H9 (cell line): ENCODE data around the gene NALCN. TPM values are rescaled to one million over a fixed set of nuclear protein-coding genes. Genes with fewer than 3 reads are reported as not detected.

Experiments
- DNase-seq: peaks from one replicate; pipeline ENCODE4 v3.0.0-alpha.2; 2017
- H2AFZ ChIP-seq: one replicate; pipeline ENCODE4 v1.6.1; 2013; ENCODE audit warnings: mild to moderate bottlenecking, low read length, control low read depth, moderate library complexity
- H2AK5ac ChIP-seq: 2 replicates; pipeline ENCODE4 v1.6.1; 2013; ENCODE audit warnings: low read length, control low read depth, mixed read lengths; ENCODE audit not compliant: insufficient read length
- H2BK120ac ChIP-seq: one replicate; pipeline ENCODE4 v1.6.1; 2013; ENCODE audit warnings: low read depth, mild to moderate bottlenecking, low read length, control low read depth, inconsistent platforms; ENCODE audit not compliant: poor library complexity, severe bottlenecking
- H2BK12ac ChIP-seq: 2 replicates; pipeline ENCODE4 v1.6.1; 2013; ENCODE audit warnings: low read length, control low read depth, mixed read lengths, low read depth; ENCODE audit not compliant: insufficient read length
- H2BK15ac ChIP-seq: 2 replicates; pipeline ENCODE4 v1.6.1; 2013; ENCODE audit warnings: low read depth, low read length, control low read depth
- H2BK20ac ChIP-seq: one replicate; pipeline ENCODE4 v1.6.1; 2013; ENCODE audit warnings: low read depth, mild to moderate bottlenecking, low read length, control low read depth, inconsistent platforms; ENCODE audit not compliant: poor library complexity, severe bottlenecking
- H2BK5ac ChIP-seq: 2 replicates; pipeline ENCODE4 v1.6.1; 2013; ENCODE audit warnings: low read length, control low read depth, mixed read lengths; ENCODE audit not compliant: insufficient read length
- H3K14ac ChIP-seq: 2 replicates; pipeline ENCODE4 v1.6.1; 2013; ENCODE audit warnings: low read length, control low read depth; ENCODE audit not compliant: insufficient read depth
- H3K18ac ChIP-seq: 2 replicates; pipeline ENCODE4 v1.6.1; 2013; ENCODE audit warnings: low read depth, mild to moderate bottlenecking, mixed read lengths, low read length, control low read depth; ENCODE audit not compliant: insufficient read length
- H3K23ac ChIP-seq: 2 replicates; pipeline ENCODE4 v1.6.1; 2013; ENCODE audit warnings: low read length, control low read depth, mixed read lengths, low read depth; ENCODE audit not compliant: insufficient read length
- H3K23me2 ChIP-seq: 2 replicates; pipeline ENCODE4 v1.6.1; 2013; ENCODE audit warnings: low read depth, mild to moderate bottlenecking, mixed read lengths, low read length, control low read depth; ENCODE audit not compliant: insufficient read length, poor library complexity, severe bottlenecking
- H3K27ac ChIP-seq: 2 replicates; pipeline ENCODE4 v1.5.1; 2013; ENCODE audit warnings: low read length, control low read depth, mixed read lengths, low read depth; ENCODE audit not compliant: insufficient read length
- H3K27me3 ChIP-seq: 2 replicates; pipeline ENCODE4 v1.6.1; 2013; ENCODE audit warnings: low read length, control low read depth, inconsistent platforms; ENCODE audit not compliant: insufficient read depth
- H3K4ac ChIP-seq: 2 replicates; pipeline ENCODE4 v1.6.1; 2013; ENCODE audit warnings: low read depth, mild to moderate bottlenecking, control low read depth, inconsistent platforms, low read length, moderate library complexity
- H3K4me1 ChIP-seq: 2 replicates; pipeline ENCODE4 v1.6.1; 2013; ENCODE audit warnings: low read length, control low read depth, inconsistent platforms; ENCODE audit not compliant: insufficient read depth
- H3K4me2 ChIP-seq: 2 replicates; pipeline ENCODE4 v1.6.1; 2013; ENCODE audit warnings: low read length, control low read depth, mixed read lengths; ENCODE audit not compliant: insufficient read length, insufficient read depth
- H3K56ac ChIP-seq: 2 replicates; pipeline ENCODE4 v1.6.1; 2013; ENCODE audit warnings: low read depth, mild to moderate bottlenecking, mixed read lengths, low read length, control low read depth; ENCODE audit not compliant: insufficient read length
- H3K79me1 ChIP-seq: 2 replicates; pipeline ENCODE4 v1.6.1; 2013; ENCODE audit warnings: low read depth, mild to moderate bottlenecking, moderate library complexity, low read length, control low read depth, inconsistent platforms; ENCODE audit not compliant: insufficient read depth, poor library complexity, severe bottlenecking
- H3K79me2 ChIP-seq: 2 replicates; pipeline ENCODE4 v1.6.1; 2013; ENCODE audit warnings: low read length, control low read depth, inconsistent platforms; ENCODE audit not compliant: insufficient read depth
- H3K9ac ChIP-seq: 2 replicates; pipeline ENCODE4 v1.6.1; 2013; ENCODE audit warnings: low read length, control low read depth, mixed read lengths; ENCODE audit not compliant: insufficient read length; ENCODE audit errors: extremely low read depth
- H3K9me3 ChIP-seq: one replicate; pipeline ENCODE4 v1.6.1; 2013; ENCODE audit warnings: low read depth, low read length, inconsistent platforms; ENCODE audit not compliant: control insufficient read depth
- H3T11ph ChIP-seq: one replicate; pipeline ENCODE4 v1.6.1; 2013; ENCODE audit warnings: mild to moderate bottlenecking, low read length, control low read depth, inconsistent platforms
- H4K20me1 ChIP-seq: one replicate; pipeline ENCODE4 v1.6.1; 2013; ENCODE audit not compliant: control insufficient read depth, insufficient read length, insufficient read depth
- H4K5ac ChIP-seq: 2 replicates; pipeline ENCODE4 v1.6.1; 2013; ENCODE audit warnings: low read depth, mild to moderate bottlenecking, mixed read lengths, low read length, control low read depth; ENCODE audit not compliant: insufficient read length
- H4K8ac ChIP-seq: replicated peaks from 2 replicates; pipeline ENCODE4 v1.6.1; 2013; ENCODE audit warnings: low read length, control low read depth, mixed read lengths, low read depth; ENCODE audit not compliant: insufficient read length
- H4K91ac ChIP-seq: 2 replicates; pipeline ENCODE4 v1.6.1; 2013; ENCODE audit warnings: low read depth, mild to moderate bottlenecking, moderate library complexity, mixed read lengths, low read length, control low read depth; ENCODE audit not compliant: insufficient read length
- H3K27ac Mint-ChIP-seq, 3 experiments: 2 replicates in 2 of 3; 3 replicates in 1 of 3; pipeline ENCODE4 v1.8.0; 2020 to 2021; ENCODE audit warnings: mixed read lengths in 3 of 3, mild to moderate bottlenecking in 1 of 3, moderate library complexity in 1 of 3
- H3K27me3 Mint-ChIP-seq: 2 replicates; pipeline ENCODE4 v1.8.0; 2021; ENCODE audit warnings: low read depth, mild to moderate bottlenecking, moderate library complexity, mixed read lengths
- H3K36me3 Mint-ChIP-seq, 3 experiments: 2 replicates in 2 of 3; 3 replicates in 1 of 3; pipeline ENCODE4 v1.8.0; 2020 to 2021; ENCODE audit warnings: low read depth in 3 of 3, mixed read lengths in 3 of 3; ENCODE audit not compliant: insufficient read depth in 1 of 3
- H3K4me1 Mint-ChIP-seq, 2 experiments: 2 replicates each; pipeline ENCODE4 v1.8.0; 2020; ENCODE audit warnings: mixed read lengths in 2 of 2
- H3K4me3 Mint-ChIP-seq, 2 experiments: 2 replicates in 1 of 2; 3 replicates in 1 of 2; pipeline ENCODE4 v1.8.0; 2020 to 2021; ENCODE audit warnings: mild to moderate bottlenecking in 2 of 2, mixed read lengths in 2 of 2, moderate library complexity in 1 of 2
- H3K9me3 Mint-ChIP-seq, 2 experiments: 2 replicates in 1 of 2; 3 replicates in 1 of 2; pipeline ENCODE4 v1.8.0; 2020; ENCODE audit warnings: mild to moderate bottlenecking in 2 of 2, mixed read lengths in 2 of 2, moderate library complexity in 1 of 2
- WGBS: extraction: QIAGEN DNeasy Blood & Tissue Kit; methylation state at CpG from one replicate; pipeline ENCODE4 v1.1.7; 2013; ENCODE audit warnings: missing lambda C conversion rate, low lambda C conversion rate, mixed read lengths; ENCODE audit not compliant: insufficient read length; ENCODE audit errors: extremely low coverage; 5-methylcytosine and 5-hydroxymethylcytosine counted together
- total RNA-seq: library from RNA; stranded (reverse); gene quantifications from 2 replicates; pipeline ENCODE4 v1.2.1, GENCODE V29; 2021
- TF ChIP-seq, protein P1 (sequence below): fragments of 200-600 bp; sonication (generic); conservative IDR thresholded peaks from 3 replicates; pipeline ENCODE4 v1.8.0; 2021; ENCODE audit warnings: antibody characterized with exemption, mild to moderate bottlenecking

The NALCN gene
- total RNA-seq, 1 experiment from 2014 or later = 0.09 TPM

GRCh38 chr13:101264931-101265330, 151.4 kb downstream of the NALCN start:
- no peak overlapping the region for H3K4ac ChIP-seq
- no peaks in the 10 kb centered on the region for H3K9me3 Mint-ChIP-seq
- H3T11ph ChIP-seq = no peak overlapping the region
- no peak overlapping the region for H2BK5ac ChIP-seq
- no peak overlapping the region for H3K27ac Mint-ChIP-seq
- H3K79me1 ChIP-seq = no peaks in the 10 kb centered on the region
- H4K8ac ChIP-seq = no peak overlapping the region
- no peaks in the 10 kb centered on the region for H3K9me3 ChIP-seq
- no peak overlapping the region for H3K9ac ChIP-seq
- no peak overlapping the region for H2BK12ac ChIP-seq
- no peak overlapping the region for H4K5ac ChIP-seq
- H3K14ac ChIP-seq = no peak overlapping the region
- no peak overlapping the region for H3K4me2 ChIP-seq
- no peak overlapping the region for H3K18ac ChIP-seq
- TF ChIP-seq, protein P1, sequence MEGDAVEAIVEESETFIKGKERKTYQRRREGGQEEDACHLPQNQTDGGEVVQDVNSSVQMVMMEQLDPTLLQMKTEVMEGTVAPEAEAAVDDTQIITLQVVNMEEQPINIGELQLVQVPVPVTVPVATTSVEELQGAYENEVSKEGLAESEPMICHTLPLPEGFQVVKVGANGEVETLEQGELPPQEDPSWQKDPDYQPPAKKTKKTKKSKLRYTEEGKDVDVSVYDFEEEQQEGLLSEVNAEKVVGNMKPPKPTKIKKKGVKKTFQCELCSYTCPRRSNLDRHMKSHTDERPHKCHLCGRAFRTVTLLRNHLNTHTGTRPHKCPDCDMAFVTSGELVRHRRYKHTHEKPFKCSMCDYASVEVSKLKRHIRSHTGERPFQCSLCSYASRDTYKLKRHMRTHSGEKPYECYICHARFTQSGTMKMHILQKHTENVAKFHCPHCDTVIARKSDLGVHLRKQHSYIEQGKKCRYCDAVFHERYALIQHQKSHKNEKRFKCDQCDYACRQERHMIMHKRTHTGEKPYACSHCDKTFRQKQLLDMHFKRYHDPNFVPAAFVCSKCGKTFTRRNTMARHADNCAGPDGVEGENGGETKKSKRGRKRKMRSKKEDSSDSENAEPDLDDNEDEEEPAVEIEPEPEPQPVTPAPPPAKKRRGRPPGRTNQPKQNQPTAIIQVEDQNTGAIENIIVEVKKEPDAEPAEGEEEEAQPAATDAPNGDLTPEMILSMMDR = no peak
- H4K20me1 ChIP-seq = no peaks in the 10 kb centered on the region
- no peak overlapping the region for H4K91ac ChIP-seq
- DNase-seq = no peak
- no peaks in the 10 kb centered on the region for H3K79me2 ChIP-seq
- H3K27me3 ChIP-seq = no peaks in the 10 kb centered on the region
- no CpG with 5 or more reads among the region's 2 CpGs for WGBS
- no peak overlapping the region for H2BK15ac ChIP-seq
- H3K23ac ChIP-seq = no peak overlapping the region
- no peak overlapping the region for H2AFZ ChIP-seq
- no peak overlapping the region for H2BK120ac ChIP-seq
- H3K27me3 Mint-ChIP-seq = no peaks in the 10 kb centered on the region
- no peak overlapping the region for H2AK5ac ChIP-seq
- no peak overlapping the region for H2BK20ac ChIP-seq
- H3K23me2 ChIP-seq = no peaks in the 10 kb centered on the region
- no peaks in the 10 kb centered on the region for H3K4me1 ChIP-seq
- H3K27ac ChIP-seq = no peak overlapping the region
- H3K4me1 Mint-ChIP-seq = no peaks in the 10 kb centered on the region
- H3K36me3 Mint-ChIP-seq = no peaks in the 10 kb centered on the region
- no peak overlapping the region for H3K4me3 Mint-ChIP-seq
- H3K56ac ChIP-seq = no peak overlapping the region
